HG03159 (cell line): ENCODE results near the gene NF1.
"Not testable (repeated sequence)": the region's sequence is repeated elsewhere in the genome, so short reads cannot be mapped to it uniquely, and the experiment has no call there.

Experiments
- ATAC-seq: cut with Tn5 transposase; IDR thresholded peaks from one replicate; pipeline ENCODE4 v1.9.1; 2021; ENCODE audit warnings: mild to moderate bottlenecking, moderate library complexity; ENCODE audit not compliant: unreplicated experiment

The NF1 gene

GRCh38 chr17:31249835-31250141 lies 155.0 kb downstream of the NF1 start:
- no peak for ATAC-seq

- no peak for ATAC-seq
Observed at GRCh38 chr17:31250229-31250628, 155.5 kb downstream of the NF1 start.

DNA sequence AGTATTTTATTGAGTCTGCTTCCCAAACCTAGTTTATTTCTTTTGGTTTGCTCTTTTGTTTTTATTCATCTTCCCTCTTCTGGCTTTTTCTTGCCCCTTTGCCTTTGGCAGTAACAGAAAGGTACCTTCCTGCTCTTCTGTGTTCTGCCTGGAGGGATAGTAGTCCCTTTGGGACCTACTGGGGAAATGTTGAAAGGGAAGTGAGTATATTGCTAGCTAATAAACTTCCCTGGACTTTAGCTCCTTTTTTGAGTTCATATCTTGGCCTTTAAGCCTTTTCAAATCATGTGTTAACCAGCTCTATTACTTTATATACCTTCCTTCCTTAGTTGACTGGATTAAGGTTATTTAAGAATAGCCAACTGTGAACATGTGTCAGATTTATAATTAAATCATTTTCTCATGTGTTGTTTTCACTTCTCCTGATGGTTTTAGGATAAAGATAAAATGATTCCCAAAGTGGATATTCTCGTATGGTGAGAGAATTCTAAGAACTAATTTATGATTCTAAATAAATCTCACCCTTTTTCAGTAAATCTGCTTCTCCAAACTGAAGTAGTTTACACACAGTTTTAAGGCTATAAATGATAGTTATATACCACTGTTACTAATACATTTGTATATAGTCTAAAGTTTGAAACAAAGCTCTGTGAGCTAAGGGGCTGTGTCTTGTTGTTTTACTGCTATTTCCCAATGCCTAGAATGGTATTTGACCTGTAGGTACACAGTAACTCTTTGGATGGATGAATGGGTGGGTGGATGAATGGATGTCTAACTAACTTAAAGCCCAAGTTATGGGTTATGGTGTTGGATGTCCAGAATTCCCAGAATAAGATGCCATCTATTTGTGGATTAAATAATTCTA lies 156.6 kb downstream of the NF1 start:
- no peak for ATAC-seq

GRCh38 chr17:31251970-31252328 lies 157.2 kb downstream of the NF1 start:
- ATAC-seq: no peak

- no peak for ATAC-seq
Observed at GRCh38 chr17:31252741-31253140, 158.0 kb downstream of the NF1 start.

DNA sequence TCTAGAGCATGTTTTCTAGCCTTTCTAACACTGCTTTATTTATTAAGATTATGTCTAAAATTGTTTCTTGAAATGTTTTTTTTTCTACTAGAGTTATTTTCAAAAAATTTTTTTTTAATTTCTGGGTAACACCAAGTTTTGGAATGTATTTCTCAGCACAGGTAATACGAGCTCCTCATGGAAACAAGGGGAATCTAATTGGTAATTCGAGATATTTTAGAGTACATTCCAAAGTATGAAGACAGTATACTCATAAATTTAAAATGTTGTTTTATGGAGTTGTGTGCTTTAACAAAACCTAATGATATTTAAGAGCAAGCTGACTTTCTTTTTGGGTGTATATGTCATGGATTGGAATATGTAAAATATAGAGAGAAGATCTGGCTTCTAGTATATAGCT lies 159.9 kb downstream of the NF1 start:
- ATAC-seq: no peak

DNA sequence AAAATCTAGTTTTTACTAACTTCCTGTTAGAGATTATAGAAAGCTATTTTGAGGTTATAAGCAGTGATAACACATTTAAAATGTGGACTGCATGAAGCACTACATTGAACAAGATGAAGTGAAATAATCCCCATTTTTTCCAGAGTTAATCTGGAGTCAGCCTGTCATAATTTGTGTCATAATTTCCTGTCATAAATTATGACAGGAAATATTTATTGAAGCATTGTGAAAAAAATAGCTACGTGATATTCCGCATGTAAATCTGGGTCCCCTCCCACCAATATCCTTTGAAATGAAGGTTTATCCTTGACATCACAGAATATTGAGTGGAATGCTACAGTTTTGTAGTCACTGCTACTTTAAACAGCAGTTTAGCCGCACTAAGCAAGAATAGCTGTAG lies 162.2 kb downstream of the NF1 start:
- ATAC-seq: no peak

DNA sequence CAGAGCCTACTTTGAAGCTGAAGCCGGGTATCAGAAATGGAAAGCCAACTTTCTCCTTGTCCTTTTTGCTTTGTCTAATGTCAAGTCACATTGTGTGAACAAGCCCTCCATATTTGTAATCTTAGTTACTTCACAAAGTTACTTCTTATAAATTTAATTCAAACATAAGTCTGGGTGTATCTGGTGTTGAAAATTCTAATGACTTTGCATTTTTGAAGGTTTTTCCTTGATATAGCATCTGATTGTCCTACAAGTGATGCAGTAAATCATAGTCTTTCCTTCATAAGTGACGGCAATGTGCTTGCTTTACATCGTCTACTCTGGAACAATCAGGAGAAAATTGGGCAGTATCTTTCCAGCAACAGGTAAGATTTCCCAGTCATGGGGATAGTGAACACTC lies 165.4 kb downstream of the NF1 start:
- ATAC-seq: no peak

- no peak for ATAC-seq
Observed at GRCh38 chr17:31261601-31262000, 166.8 kb downstream of the NF1 start.

GRCh38 chr17:31262923-31263322 lies 168.1 kb downstream of the NF1 start:
- not testable (repeated sequence) for ATAC-seq

- no peak for ATAC-seq
Observed at GRCh38 chr17:31266042-31266441, 171.3 kb downstream of the NF1 start.

DNA sequence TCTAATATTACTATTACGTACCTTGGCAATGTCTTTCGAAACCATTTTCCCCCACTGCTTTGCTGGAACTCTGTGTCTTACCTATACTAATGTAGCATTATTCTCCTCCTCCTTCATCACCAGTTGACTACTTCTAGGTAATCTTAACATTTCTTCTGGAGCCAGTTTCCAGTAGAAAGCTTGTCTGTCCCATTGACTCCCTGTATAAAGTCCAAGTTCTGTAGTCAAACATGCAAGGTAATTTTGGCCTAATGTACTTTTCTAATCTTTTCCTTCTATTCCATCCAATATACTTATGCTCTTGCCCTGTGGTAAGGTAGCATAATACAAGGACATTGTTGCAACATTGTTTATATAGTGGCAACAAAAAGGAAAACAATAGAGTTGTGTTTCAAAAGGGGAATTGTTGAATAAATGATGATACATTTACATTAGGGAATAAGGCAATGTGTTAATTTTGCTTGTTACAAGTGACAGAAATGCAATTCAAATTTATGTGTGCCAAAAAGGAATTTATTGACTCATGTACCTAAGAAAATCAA lies 174.3 kb downstream of the NF1 start:
- ATAC-seq: no peak

DNA sequence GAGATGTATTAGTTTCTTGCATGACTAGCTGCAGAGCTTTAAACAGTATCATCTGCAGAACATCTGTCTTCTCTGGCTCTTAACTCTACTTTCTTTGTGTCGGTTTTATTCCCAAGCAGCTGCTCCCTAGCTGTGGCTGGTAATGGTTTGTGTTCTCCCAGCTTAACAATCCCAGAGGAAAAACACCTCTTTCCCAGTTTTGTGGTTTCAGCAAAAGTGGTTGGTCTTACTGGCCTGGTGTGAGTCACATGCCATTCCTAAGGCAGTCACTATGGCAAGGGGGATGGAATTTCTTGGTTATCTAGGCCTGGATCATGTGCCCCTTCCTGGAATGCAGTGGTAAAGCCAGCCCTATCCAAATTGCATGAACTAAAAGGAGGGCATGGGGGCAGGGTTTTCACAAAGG lies 174.8 kb downstream of the NF1 start:
- ATAC-seq: no peak

GRCh38 chr17:31272236-31272635 lies 177.5 kb downstream of the NF1 start:
- ATAC-seq: no peak

DNA sequence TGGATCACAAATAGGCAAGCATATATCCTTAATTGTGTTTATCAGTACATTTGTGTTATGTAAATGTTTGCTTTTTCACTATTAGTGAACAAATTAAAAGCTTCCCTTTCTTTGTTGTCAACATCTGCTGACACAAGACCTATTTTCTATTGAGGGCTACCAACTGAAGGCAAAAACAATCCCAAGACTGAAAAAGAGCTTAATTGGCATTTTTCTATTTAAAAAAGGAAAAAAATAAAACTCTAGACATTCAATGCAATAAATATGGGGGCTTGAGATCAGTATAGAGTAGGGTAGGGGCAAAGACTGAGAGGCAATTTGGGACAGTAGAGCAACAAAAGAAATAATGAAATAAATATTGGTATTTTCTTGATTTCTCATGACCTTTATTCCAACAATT lies 178.0 kb downstream of the NF1 start:
- ATAC-seq: no peak

DNA sequence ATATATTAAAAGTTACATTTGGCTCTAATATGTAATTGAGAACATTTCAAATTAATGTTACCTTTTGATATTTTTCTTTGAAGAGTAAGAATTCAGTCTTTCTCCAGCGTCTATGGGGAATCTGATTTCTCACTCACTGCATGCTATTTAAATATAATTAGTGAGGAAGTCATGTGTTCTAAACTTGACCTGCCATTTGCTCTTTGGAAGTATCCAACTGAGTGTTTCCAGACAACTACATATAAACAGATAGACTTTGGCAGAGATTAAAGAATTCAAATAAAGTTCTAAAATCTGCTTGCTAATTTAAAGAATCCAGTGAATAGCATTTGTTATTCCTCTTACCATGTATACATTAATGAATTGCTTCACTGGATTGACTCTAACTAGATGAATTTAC lies 178.7 kb downstream of the NF1 start:
- no peak for ATAC-seq

GRCh38 chr17:31274252-31274651 lies 179.5 kb downstream of the NF1 start:
- no peak for ATAC-seq

GRCh38 chr17:31275116-31275515 lies 180.3 kb downstream of the NF1 start:
- ATAC-seq: no peak

DNA sequence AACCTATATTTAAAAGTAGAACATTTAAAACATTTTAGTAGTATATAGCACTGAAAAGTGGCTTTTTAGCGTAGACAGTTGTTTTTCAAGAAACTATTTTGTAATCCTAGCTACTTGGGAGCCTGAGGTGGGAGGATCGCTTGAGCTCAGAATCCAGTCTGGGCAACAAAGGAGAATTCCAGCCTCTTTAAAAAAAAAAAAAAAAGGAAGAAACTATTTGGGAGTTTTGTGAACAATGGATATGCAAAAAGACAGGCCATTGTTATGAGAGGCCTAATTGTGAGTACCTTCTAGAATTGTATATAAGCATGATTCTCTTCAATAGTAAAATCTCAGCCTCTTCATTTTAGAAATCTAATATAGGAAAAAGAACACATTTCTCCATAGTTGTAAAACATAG lies 184.6 kb downstream of the NF1 start:
- no peak for ATAC-seq

DNA sequence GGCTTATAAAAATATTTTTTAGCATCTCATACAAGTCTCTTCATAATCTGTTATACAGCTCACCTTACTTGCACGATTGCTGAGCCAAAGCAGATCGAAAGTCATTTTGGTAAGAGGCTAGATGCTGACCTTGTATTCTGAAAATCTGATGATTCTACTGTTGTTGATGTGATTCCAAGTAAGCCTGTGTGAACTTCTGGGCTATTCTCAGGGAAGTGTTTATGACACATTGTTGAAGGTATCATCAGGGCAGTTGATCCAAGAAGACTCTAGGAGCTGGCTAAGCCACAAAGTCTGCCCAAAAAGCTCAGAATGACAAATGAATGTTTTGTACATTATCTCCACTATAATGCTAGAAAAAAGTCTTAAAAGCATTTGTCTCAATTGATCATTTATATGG lies 186.3 kb downstream of the NF1 start:
- ATAC-seq: no peak

GRCh38 chr17:31283841-31284240 lies 189.1 kb downstream of the NF1 start:
- ATAC-seq: no peak

DNA sequence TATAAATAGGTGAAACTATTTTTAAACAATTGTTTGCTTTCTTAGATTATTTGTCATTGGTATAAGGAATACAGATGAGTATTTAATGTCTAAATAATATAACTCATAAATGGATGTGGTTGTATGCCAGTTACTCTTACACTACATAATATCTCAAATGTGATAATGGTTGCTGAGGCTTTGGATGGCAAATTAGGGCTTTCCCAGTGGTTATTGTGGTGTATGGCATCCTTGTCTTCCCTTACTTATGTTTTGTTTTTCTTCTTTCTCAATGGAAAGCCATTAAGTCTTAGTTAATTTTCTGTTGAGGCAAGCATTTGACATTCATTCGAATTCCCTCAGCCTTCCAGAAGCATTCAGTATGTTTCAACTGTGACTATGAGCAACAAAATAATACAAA lies 191.8 kb downstream of the NF1 start:
- no peak for ATAC-seq

DNA sequence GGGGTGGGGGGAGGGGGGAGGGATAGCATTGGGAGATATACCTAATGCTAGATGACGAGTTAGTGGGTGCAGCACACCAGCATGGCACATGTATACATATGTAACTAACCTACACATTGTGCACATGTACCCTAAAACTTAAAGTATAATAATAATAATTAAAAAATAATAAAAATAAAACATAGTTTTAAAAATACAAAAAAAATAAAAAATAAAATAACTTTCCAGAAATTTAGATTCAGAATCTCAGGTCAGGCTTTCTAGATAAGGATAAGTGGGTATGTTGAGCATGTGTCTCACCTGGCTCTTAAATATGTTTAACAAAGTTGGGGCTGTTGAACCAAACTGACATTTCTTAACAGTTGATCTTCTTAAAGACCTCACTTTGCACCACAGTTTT lies 193.2 kb downstream of the NF1 start:
- ATAC-seq: not testable (repeated sequence)
